Measurements from ENCODE around the gene WDSUB1.
A peak's percentile ranks its signal among the peaks of the same experiment; 100 is the strongest.

WDSUB1 gene

DNA sequence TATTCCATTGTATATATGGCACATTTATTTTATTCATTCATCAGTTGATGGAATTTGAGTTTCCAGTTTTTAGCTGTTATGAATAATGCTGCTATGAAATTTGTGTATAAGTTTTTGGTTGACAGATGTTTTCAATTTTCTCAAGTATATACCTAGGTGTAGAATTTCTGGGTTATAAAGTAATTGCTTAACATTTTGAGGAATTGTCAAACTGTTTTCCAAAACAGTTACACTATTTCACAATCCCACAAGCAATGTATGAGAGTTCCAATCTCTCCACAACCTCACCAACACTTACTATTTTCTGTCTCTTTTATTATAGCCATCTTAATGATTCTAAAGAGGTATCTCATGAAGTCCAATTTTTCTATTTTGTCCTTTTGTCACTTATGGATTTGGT is 12.5 kb upstream of the WDSUB1 start:
- Histone ChIP-seq H3K36me3 (ENCODE audit: insufficient read depth, low read length) (no peaks in the 10 kb centered on the region), H3K27me3 (ENCODE audit: insufficient read depth, low read length, poor library complexity) (no peaks in the 10 kb centered on the region), H3K79me2 (ENCODE audit: insufficient read depth, low read length) (no peaks in the 10 kb centered on the region), H3K4me2 (ENCODE audit: insufficient read depth, low read length) (no peak overlapping the region), H2AFZ (ENCODE audit: low read depth, low read length) (no peak overlapping the region), H4K20me1 (ENCODE audit: insufficient read depth, low read length) (no peaks in the 10 kb centered on the region), H3K9me3 (ENCODE audit: insufficient read depth, low read length, severe bottlenecking) (peaks cover under 1% of the 10 kb centered on the region), H3K4me1 (ENCODE audit: insufficient read depth, low read length) (no peaks in the 10 kb centered on the region), H3K9ac (ENCODE audit: low read depth, low read length) (no peak overlapping the region), H3K27ac (ENCODE audit: low read length) (no peak overlapping the region), H3K4me3 (ENCODE audit: low read depth in 1 of 2, low read length in 2 of 2) (no peak overlapping the region)
- TF ChIP-seq EZH2 (IDR thresholded peaks at IDR 0.05; ENCODE audit: borderline replicate concordance, low read depth, low read length, severe bottlenecking) = no peak
- TF ChIP-seq, protein P1, sequence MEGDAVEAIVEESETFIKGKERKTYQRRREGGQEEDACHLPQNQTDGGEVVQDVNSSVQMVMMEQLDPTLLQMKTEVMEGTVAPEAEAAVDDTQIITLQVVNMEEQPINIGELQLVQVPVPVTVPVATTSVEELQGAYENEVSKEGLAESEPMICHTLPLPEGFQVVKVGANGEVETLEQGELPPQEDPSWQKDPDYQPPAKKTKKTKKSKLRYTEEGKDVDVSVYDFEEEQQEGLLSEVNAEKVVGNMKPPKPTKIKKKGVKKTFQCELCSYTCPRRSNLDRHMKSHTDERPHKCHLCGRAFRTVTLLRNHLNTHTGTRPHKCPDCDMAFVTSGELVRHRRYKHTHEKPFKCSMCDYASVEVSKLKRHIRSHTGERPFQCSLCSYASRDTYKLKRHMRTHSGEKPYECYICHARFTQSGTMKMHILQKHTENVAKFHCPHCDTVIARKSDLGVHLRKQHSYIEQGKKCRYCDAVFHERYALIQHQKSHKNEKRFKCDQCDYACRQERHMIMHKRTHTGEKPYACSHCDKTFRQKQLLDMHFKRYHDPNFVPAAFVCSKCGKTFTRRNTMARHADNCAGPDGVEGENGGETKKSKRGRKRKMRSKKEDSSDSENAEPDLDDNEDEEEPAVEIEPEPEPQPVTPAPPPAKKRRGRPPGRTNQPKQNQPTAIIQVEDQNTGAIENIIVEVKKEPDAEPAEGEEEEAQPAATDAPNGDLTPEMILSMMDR (IDR thresholded peaks at IDR 0.05; ENCODE audit: borderline replicate concordance, extremely low read depth, low read length, poor library complexity, severe bottlenecking) = no peak
- ATAC-seq (ENCODE audit: insufficient read depth, low read depth) (no peak), DNase-seq (no peak)

DNA sequence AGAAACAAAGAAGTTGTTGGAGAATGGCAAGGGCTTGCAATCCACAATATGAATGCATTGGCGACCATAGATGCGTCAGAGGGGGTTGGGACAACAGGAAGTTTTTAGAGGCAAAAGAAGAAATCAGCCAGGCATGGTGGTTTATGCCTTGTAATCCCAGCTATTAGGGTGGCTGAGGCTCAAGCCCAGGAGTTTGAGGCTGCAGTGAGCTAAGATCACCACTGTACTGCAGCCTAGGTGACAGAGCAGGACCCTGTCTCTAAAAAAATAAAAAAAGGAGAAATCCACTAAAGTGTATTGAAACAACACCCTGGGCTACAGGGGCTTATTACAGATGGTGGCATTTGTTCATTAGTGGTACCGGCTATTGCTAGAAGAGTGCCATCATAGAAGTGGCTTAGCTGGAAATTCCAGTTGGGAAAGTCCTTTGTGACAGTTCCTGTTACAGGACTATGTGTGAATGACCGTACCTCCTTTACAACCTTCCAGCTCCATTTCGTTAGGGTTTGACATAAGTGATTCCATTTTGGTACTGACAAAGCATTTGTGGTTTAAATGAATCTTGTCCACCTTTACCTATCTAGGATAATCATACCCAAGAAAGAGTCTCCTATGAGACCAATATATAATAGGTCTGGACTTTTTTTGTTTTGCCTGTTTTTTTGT is 10.7 kb upstream of the WDSUB1 start:
- H3K27ac ChIP-seq (ENCODE audit: low read length) = no peak overlapping the region
- no peak; the same call in 2 of the 3 replicates for ATAC-seq (ENCODE audit: insufficient read depth, low read depth)

DNA sequence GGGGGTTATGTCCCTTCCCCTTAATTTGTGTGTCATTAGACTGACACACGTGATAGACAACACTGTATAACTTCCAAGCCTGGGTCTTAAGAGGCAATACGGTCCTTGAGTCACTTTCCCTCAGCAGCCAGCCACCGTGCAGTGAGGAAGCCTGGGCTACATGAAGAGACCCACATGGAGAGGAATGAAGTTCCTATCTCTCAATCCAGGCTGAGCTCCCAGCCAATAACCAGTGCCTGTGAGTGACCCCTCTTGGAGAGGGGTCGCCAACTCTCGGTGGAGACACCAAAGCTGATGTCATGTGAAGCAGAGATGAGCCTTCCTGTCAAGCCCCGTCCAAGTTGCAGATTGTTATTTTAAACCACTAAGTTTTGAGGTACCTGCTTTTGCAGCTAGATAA is 5.7 kb upstream of the WDSUB1 start:
- TF ChIP-seq EZH2 (IDR thresholded peaks at IDR 0.05; ENCODE audit: borderline replicate concordance, low read depth, low read length, severe bottlenecking) = no peak
- TF ChIP-seq, protein P1 (IDR thresholded peaks at IDR 0.05; ENCODE audit: borderline replicate concordance, extremely low read depth, low read length, poor library complexity, severe bottlenecking) = no peak
- ATAC-seq (ENCODE audit: insufficient read depth, low read depth) (no peak), DNase-seq (no peak)
- Histone ChIP-seq H3K79me2 (ENCODE audit: insufficient read depth, low read length) (peaks cover 2% of the 10 kb centered on the region; the same call in 1 of the 2 replicates), H3K27ac (ENCODE audit: low read length) (peak overlapping the region; percentile 94), H3K9me3 (ENCODE audit: insufficient read depth, low read length, severe bottlenecking) (no peaks in the 10 kb centered on the region), H3K27me3 (ENCODE audit: insufficient read depth, low read length, poor library complexity) (no peaks in the 10 kb centered on the region), H4K20me1 (ENCODE audit: insufficient read depth, low read length) (no peaks in the 10 kb centered on the region), H3K36me3 (ENCODE audit: insufficient read depth, low read length) (no peaks in the 10 kb centered on the region), H3K4me3 (ENCODE audit: low read depth in 1 of 2, low read length in 2 of 2) (no peak overlapping the region), H2AFZ (ENCODE audit: low read depth, low read length) (peak overlapping the region; percentile 3), H3K9ac (ENCODE audit: low read depth, low read length) (no peak overlapping the region), H3K4me1 (ENCODE audit: insufficient read depth, low read length) (peaks cover 43% of the 10 kb centered on the region), H3K4me2 (ENCODE audit: insufficient read depth, low read length) (no peak overlapping the region)

More for the DNA sequence above, 10.7 kb upstream of the WDSUB1 start:
- no peak overlapping the region for H2AFZ ChIP-seq (ENCODE audit: low read depth, low read length)
- H3K9ac ChIP-seq (ENCODE audit: low read depth, low read length) = no peak overlapping the region
- H3K27me3 ChIP-seq (ENCODE audit: insufficient read depth, low read length, poor library complexity) = no peaks in the 10 kb centered on the region
- H3K4me3 ChIP-seq (ENCODE audit: low read depth in 1 of 2, low read length in 2 of 2) = no peak overlapping the region
- H4K20me1 ChIP-seq (ENCODE audit: insufficient read depth, low read length) = no peaks in the 10 kb centered on the region
- TF ChIP-seq, protein P1 (IDR thresholded peaks at IDR 0.05; ENCODE audit: borderline replicate concordance, extremely low read depth, low read length, poor library complexity, severe bottlenecking) = no peak
- TF ChIP-seq EZH2 (IDR thresholded peaks at IDR 0.05; ENCODE audit: borderline replicate concordance, low read depth, low read length, severe bottlenecking) = no peak
- no peak overlapping the region for H3K4me2 ChIP-seq (ENCODE audit: insufficient read depth, low read length)
- DNase-seq = no peak
- no peaks in the 10 kb centered on the region for H3K79me2 ChIP-seq (ENCODE audit: insufficient read depth, low read length)
- peaks cover 3% of the 10 kb centered on the region for H3K4me1 ChIP-seq (ENCODE audit: insufficient read depth, low read length)
- H3K36me3 ChIP-seq (ENCODE audit: insufficient read depth, low read length) = no peaks in the 10 kb centered on the region
- H3K9me3 ChIP-seq (ENCODE audit: insufficient read depth, low read length, severe bottlenecking) = no peaks in the 10 kb centered on the region
